Raji (cell line): ENCODE measurements around the gene SERTAD1.

Source experiments
- POLR2A ChIP-seq: IDR thresholded peaks from 2 replicates; pipeline ENCODE4 v1.6.1; 2011; ENCODE audit warnings: low read depth, low read length, control low read depth; ENCODE audit not compliant: insufficient read depth

The SERTAD1 gene, protein sequence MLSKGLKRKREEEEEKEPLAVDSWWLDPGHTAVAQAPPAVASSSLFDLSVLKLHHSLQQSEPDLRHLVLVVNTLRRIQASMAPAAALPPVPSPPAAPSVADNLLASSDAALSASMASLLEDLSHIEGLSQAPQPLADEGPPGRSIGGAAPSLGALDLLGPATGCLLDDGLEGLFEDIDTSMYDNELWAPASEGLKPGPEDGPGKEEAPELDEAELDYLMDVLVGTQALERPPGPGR

GRCh38 chr19:40425450-40426287 lies at the start of gene SERTAD1:
TSS of gene SERTAD1 (minus strand) at chr19:40425992. CDS start at chr19:40423546, 2,446 bp downstream.
- peak; percentile 99 for TF ChIP-seq POLR2A

DNA sequence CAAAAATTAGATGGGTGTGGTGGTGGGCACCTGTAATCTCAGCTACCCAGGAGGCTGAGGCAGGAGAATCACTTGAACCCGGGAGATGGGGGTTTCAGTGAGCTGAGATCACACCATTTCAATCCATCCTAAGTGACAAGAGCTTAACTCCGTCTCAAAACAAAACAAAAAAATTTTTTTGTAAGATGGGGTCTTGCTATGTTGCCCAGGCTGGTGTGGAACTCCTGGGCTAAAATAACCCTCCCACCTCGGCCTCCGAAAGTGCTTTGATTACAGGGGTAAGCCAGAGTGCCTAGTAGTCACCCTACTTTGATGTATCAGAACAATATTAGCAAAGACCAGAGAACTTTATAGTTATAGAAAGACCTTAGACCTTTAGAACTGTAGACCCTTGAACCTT lies 48.9 kb upstream of the SERTAD1 start:
- no peak for TF ChIP-seq POLR2A

- no peak for TF ChIP-seq POLR2A
These were observed 46.7 kb upstream of the SERTAD1 start for GRCh38 chr19:40472516-40472915.

- no peak for TF ChIP-seq POLR2A
These were observed 45.3 kb upstream of the SERTAD1 start for GRCh38 chr19:40471111-40471510.

DNA sequence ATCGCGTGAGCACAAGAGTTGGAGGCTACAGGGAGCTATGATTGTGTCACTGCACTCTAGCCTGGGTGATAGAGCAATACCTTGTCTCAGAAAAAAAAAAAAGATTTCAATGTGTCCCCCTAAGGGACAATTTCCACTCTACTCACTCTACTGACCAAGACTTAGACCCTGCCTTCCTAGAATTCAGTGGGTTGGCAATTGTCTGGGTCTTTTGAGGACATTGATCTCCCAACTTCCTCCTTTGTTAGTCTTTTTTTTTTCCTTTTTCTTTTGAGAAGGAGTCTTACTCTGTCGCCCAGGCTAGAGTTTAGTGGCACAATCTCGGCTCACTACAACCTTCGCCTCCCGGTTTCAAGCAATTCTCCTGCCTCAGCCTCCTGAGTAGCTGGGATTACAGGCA lies 43.2 kb upstream of the SERTAD1 start:
- TF ChIP-seq POLR2A, result no peak

GRCh38 chr19:40466985-40467734 lies 41.4 kb upstream of the SERTAD1 start, which contains the start of gene SPTBN4:
TSS of gene SPTBN4 (plus strand) at chr19:40467001. CDS start at chr19:40472622, 5,621 bp downstream.
- no peak for TF ChIP-seq POLR2A

DNA sequence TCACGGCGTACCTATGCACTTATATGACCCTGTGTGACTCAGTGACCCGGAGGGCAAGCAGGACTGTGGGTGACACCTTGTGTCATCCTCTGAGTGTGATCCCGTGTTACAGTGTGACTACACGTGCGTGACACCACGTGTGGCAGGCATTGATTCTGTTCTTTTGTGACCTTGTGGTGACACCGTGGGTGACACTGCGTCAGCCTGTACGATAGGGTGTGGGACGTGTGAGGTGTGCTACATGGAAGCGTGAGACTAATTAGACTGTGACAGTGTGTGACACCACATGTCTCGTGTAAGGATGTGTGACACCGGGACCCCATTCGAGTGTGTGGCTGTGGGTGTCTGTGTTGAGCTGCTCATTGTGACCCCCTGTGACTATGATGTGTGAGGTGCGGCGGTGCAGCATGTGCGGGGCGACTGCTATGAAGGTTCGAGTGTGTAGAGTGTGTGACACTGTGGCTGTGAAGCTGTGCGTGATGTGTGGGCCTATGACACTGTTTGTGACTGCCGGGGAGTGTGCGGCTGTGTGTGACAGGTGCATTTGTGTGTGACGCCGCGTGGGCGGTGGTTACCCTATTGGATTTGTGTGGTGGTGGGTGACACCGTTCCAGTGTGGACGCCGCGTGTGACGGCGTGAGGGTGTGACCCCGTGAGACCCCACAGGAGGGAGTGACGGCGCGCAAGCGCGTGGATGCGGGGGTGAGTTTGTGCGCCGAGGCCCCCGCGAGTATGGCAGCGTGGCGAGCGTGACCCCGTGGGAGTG lies 40.6 kb upstream of the SERTAD1 start:
- no peak for TF ChIP-seq POLR2A

DNA sequence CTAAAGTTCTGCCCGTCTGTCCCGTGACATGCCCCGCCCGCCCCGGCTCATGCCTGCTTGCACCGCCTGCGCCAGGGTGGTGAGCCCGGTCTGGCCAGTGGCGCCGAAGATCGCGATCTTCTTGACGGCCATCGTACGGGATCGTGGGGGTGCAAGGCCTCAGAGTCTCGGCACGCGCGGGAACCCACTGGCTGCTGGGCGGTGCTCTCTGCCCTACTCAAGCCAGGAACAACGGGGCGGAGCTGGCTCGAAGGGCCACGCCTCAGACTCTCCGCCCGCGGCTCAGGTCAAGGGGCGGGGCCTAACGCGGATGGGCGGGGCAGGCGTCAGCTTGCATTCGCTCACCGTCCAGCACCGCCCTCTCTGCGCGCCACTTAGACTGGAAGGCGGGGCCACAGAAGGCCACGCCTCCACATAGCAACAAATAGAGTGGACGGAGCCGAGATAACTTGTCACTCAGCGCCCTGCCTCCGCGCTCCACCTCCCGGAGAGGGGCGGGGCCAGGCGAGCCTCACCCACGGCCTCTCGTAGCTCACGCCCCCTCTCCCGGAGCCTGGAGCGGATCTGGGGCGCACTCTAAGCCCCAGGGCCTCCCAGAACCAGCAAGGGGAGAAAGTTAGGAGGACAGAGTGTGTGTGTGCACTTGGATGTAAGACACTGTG lies 39.9 kb upstream of the SERTAD1 start, which contains the start of gene BLVRB:
TSS of gene BLVRB (minus strand) at position 189 of the 662 bp plus-strand sequence. CDS start at position 132, 57 bp downstream.
- TF ChIP-seq POLR2A, result peak; percentile 89

- no peak for TF ChIP-seq POLR2A
These were observed 39.3 kb upstream of the SERTAD1 start for GRCh38 chr19:40465025-40465556.

DNA sequence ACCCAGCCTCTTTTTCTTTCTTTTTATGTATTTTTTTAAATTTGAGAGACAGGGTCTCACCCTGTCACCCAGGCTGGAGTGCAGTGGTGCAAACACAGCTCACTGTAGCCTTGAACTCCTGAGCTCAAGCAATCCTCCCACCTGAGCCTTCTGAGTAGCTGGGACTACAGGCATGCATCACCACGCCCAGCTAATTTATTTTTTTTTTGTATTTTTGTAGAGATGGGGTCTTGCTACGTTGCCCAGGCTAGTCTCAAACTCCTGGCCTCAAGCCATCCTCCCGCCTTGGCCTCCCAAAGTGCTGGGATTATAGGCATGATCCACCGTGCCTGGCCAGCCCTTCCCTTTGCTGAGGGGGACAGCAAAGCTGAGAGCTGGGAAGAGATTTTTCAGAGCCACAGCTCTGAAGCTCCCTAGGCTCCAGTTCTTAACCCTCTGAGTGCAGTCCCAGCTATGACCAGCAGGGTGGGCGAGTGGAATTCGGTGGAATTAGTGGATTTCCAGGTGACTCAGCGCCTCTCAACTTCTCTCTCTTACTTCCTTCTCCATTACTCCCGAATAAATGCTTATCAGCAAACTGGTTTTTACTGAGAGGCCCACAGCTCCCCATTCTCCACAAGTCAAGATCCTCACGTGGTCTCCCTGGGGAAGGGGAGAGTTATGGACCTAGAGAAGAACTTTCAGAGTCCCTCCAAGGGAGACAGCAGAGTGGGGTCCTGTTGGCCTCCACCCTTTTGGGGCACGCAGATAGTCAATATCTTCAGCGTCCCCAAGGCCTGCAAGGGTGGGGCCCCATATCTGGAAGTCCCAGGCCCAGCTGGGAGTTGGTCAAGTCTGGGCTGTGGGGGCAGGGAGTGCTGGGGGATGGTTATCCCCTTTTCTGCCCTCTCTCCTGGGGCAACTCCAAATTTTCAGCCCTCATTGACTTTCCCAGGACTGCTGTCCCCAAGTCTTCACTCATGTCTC lies 38.5 kb upstream of the SERTAD1 start:
- TF ChIP-seq POLR2A, result no peak

- TF ChIP-seq POLR2A, result no peak
These were observed 36.0 kb upstream of the SERTAD1 start for GRCh38 chr19:40461669-40462221.

DNA sequence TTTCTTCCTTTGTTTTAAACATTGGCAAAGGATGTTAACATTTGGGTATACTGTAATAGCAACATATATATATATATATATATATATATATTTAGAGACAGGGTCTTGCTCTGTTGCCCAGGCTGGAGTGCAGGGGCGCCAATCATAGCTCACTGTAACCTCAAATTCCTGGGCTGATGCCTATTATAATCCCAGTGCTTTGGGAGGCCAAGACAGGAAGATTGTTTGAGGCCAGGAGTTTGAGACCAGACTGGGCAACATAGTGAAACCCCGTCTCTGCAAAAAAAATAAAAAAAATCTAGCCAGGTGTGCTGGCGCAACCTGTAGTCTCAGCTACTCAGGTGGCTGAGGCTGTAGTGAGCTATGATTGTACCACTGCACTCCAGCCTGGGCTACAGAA lies 34.4 kb upstream of the SERTAD1 start:
- TF ChIP-seq POLR2A, result no peak
